Measurements from ENCODE around the gene SLC22A23.
"Not testable (repeated sequence)": the region's sequence is repeated elsewhere in the genome, so short reads cannot be mapped to it uniquely, and the experiment has no call there.

- TF ChIP-seq E2F1 (CRISPR knock-in tag; IDR thresholded peaks at IDR 0.05); RELA (CRISPR knock-in tag; IDR thresholded peaks at IDR 0.05; ENCODE audit: borderline replicate concordance); ETV6 (CRISPR knock-in tag; IDR thresholded peaks at IDR 0.05); CTCF (IDR thresholded peaks at IDR 0.05); CREB1 (CRISPR knock-in tag; IDR thresholded peaks at IDR 0.05); ZBTB21 (CRISPR knock-in tag; IDR thresholded peaks at IDR 0.05; ENCODE audit: borderline replicate concordance); TCF7 (CRISPR knock-in tag; IDR thresholded peaks at IDR 0.05; ENCODE audit: low read depth); TEAD4 (CRISPR knock-in tag; IDR thresholded peaks at IDR 0.05); E2F4 (CRISPR knock-in tag; IDR thresholded peaks at IDR 0.05; ENCODE audit: borderline replicate concordance, low read depth); E2F5 (CRISPR knock-in tag; IDR thresholded peaks at IDR 0.05): not testable (repeated sequence)
- TF ChIP-seq, protein P1, sequence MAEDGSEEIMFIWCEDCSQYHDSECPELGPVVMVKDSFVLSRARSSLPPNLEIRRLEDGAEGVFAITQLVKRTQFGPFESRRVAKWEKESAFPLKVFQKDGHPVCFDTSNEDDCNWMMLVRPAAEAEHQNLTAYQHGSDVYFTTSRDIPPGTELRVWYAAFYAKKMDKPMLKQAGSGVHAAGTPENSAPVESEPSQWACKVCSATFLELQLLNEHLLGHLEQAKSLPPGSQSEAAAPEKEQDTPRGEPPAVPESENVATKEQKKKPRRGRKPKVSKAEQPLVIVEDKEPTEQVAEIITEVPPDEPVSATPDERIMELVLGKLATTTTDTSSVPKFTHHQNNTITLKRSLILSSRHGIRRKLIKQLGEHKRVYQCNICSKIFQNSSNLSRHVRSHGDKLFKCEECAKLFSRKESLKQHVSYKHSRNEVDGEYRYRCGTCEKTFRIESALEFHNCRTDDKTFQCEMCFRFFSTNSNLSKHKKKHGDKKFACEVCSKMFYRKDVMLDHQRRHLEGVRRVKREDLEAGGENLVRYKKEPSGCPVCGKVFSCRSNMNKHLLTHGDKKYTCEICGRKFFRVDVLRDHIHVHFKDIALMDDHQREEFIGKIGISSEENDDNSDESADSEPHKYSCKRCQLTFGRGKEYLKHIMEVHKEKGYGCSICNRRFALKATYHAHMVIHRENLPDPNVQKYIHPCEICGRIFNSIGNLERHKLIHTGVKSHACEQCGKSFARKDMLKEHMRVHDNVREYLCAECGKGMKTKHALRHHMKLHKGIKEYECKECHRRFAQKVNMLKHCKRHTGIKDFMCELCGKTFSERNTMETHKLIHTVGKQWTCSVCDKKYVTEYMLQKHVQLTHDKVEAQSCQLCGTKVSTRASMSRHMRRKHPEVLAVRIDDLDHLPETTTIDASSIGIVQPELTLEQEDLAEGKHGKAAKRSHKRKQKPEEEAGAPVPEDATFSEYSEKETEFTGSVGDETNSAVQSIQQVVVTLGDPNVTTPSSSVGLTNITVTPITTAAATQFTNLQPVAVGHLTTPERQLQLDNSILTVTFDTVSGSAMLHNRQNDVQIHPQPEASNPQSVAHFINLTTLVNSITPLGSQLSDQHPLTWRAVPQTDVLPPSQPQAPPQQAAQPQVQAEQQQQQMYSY (CRISPR knock-in tag; IDR thresholded peaks at IDR 0.05), result not testable (repeated sequence)
- TF ChIP-seq, protein P2, sequence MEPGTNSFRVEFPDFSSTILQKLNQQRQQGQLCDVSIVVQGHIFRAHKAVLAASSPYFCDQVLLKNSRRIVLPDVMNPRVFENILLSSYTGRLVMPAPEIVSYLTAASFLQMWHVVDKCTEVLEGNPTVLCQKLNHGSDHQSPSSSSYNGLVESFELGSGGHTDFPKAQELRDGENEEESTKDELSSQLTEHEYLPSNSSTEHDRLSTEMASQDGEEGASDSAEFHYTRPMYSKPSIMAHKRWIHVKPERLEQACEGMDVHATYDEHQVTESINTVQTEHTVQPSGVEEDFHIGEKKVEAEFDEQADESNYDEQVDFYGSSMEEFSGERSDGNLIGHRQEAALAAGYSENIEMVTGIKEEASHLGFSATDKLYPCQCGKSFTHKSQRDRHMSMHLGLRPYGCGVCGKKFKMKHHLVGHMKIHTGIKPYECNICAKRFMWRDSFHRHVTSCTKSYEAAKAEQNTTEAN (CRISPR knock-in tag; IDR thresholded peaks at IDR 0.05), result not testable (repeated sequence)
Measured at GRCh38 chr6:3378808-3379207, 78.0 kb downstream of the SLC22A23 start.
